ENCODE measurements around the gene DSCAML1. TPM values are rescaled to one million over a fixed set of nuclear protein-coding genes. Genes with fewer than 3 reads are reported as not detected.

The DSCAML1 gene
- total and polyA plus RNA-seq, 8 donors: 0.08 to 2.9 (median 0.45) TPM

DNA sequence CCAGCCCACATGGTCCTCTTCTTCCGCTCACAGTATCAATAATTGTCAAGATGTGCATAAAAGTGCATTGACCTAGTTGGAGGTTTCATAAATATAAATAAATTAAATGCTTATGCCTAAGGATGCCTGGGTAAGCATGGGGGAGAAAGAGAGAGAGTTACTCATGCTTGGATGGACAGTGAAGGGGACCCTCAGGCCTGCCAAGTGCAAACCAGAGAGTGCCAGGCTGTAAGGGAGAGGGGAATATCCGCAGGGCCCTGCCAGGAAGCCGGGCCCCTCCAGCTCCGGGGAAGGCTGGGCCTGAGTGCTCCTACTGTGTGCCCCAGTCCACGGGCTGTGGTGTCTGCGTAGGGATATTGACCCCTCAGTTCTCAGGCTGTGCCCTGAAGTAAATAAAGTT is 214.6 kb downstream of the DSCAML1 start:
- H3K36me3 ChIP-seq: no peaks in the 10 kb centered on the region
- no peak overlapping the region for H3K4me3 ChIP-seq
- 75 to 87% (median 83%) methylated on average over 6 of the region's 6 CpGs for WGBS, 5 donors
- H3K27ac ChIP-seq: no peak overlapping the region
- no peak for DNase-seq
- TF ChIP-seq POLR2AphosphoS5 (IDR thresholded peaks at IDR 0.05) (no peak), POLR2A (IDR thresholded peaks at IDR 0.05) (no peak), EP300 (IDR thresholded peaks at IDR 0.05) (no peak)
- TF ChIP-seq, protein P1, sequence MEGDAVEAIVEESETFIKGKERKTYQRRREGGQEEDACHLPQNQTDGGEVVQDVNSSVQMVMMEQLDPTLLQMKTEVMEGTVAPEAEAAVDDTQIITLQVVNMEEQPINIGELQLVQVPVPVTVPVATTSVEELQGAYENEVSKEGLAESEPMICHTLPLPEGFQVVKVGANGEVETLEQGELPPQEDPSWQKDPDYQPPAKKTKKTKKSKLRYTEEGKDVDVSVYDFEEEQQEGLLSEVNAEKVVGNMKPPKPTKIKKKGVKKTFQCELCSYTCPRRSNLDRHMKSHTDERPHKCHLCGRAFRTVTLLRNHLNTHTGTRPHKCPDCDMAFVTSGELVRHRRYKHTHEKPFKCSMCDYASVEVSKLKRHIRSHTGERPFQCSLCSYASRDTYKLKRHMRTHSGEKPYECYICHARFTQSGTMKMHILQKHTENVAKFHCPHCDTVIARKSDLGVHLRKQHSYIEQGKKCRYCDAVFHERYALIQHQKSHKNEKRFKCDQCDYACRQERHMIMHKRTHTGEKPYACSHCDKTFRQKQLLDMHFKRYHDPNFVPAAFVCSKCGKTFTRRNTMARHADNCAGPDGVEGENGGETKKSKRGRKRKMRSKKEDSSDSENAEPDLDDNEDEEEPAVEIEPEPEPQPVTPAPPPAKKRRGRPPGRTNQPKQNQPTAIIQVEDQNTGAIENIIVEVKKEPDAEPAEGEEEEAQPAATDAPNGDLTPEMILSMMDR (IDR thresholded peaks at IDR 0.05): no peak
- H3K9me3 ChIP-seq: no peaks in the 10 kb centered on the region
- peaks cover 0 to 29% (median 3%) of the 10 kb centered on the region in 3 donors for H3K27me3 ChIP-seq
- H3K4me1 ChIP-seq: no peaks in the 10 kb centered on the region
- intact Hi-C loops (cut with DNase I; ENCODE audit: low total_unique reads): no loop called here

- peaks cover 0 to 19% (median 0%) of the 10 kb centered on the region in 3 donors for H3K27me3 ChIP-seq
- intact Hi-C loops (cut with DNase I; ENCODE audit: low total_unique reads): no loop called here
- H3K27ac ChIP-seq: no peak overlapping the region
- no peak overlapping the region for H3K4me3 ChIP-seq
- no peak for TF ChIP-seq EP300 (IDR thresholded peaks at IDR 0.05)
- no peak for TF ChIP-seq POLR2AphosphoS5 (IDR thresholded peaks at IDR 0.05)
- TF ChIP-seq, protein P1 (IDR thresholded peaks at IDR 0.05): no peak
- TF ChIP-seq POLR2A (IDR thresholded peaks at IDR 0.05): no peak
- H3K36me3 ChIP-seq: no peaks in the 10 kb centered on the region
- H3K4me1 ChIP-seq: no peaks in the 10 kb centered on the region
- no peaks in the 10 kb centered on the region for H3K9me3 ChIP-seq
- no peak for DNase-seq
- 59 to 69% (median 65%) methylated on average over 6 of the region's 6 CpGs for WGBS, 5 donors
These were observed 216.2 kb downstream of the DSCAML1 start for GRCh38 chr11:117580866-117581265.

- Histone ChIP-seq H3K27me3 (peaks cover 0 to 19% (median 0%) of the 10 kb centered on the region in 3 donors), H3K4me3 (no peak overlapping the region), H3K4me1 (no peaks in the 10 kb centered on the region), H3K9me3 (no peaks in the 10 kb centered on the region), H3K36me3 (no peaks in the 10 kb centered on the region), H3K27ac (no peak overlapping the region)
- TF ChIP-seq POLR2AphosphoS5 (IDR thresholded peaks at IDR 0.05): no peak
- no peak for TF ChIP-seq POLR2A (IDR thresholded peaks at IDR 0.05)
- TF ChIP-seq EP300 (IDR thresholded peaks at IDR 0.05): no peak
- TF ChIP-seq, protein P1 (IDR thresholded peaks at IDR 0.05): no peak
- DNase-seq: no peak
- intact Hi-C loops (cut with DNase I; ENCODE audit: low total_unique reads): no loop called here
- 80 to 85% (median 82%) methylated on average over 2 of the region's 2 CpGs for WGBS, 5 donors
These were observed 217.9 kb downstream of the DSCAML1 start for GRCh38 chr11:117579161-117579560.

GRCh38 chr11:117575856-117576255 is 221.2 kb downstream of the DSCAML1 start:
- TF ChIP-seq, protein P1 (IDR thresholded peaks at IDR 0.05): no peak
- TF ChIP-seq EP300 (IDR thresholded peaks at IDR 0.05): no peak
- DNase-seq: no peak
- H3K4me1 ChIP-seq: no peaks in the 10 kb centered on the region
- H3K9me3 ChIP-seq: no peaks in the 10 kb centered on the region
- WGBS, 5 donors: 79 to 87% (median 84%) methylated on average over 4 of the region's 4 CpGs
- no peak overlapping the region for H3K4me3 ChIP-seq
- H3K27me3 ChIP-seq: peaks cover 0 to 9% (median 0%) of the 10 kb centered on the region in 3 donors
- no peaks in the 10 kb centered on the region for H3K36me3 ChIP-seq
- intact Hi-C loops (cut with DNase I; ENCODE audit: low total_unique reads): no loop called here
- H3K27ac ChIP-seq: no peak overlapping the region
